NK-92 (cell line): Measurements from ENCODE around the gene LCN12.

ENCODE experiments used
- DNase-seq: peaks from one replicate; lab custom pipeline; 2025; ENCODE audit not compliant: unreplicated experiment; lab: John Stamatoyannopoulos, UW

Gene LCN12, protein sequence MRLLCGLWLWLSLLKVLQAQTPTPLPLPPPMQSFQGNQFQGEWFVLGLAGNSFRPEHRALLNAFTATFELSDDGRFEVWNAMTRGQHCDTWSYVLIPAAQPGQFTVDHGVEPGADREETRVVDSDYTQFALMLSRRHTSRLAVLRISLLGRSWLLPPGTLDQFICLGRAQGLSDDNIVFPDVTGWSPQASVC

DNA sequence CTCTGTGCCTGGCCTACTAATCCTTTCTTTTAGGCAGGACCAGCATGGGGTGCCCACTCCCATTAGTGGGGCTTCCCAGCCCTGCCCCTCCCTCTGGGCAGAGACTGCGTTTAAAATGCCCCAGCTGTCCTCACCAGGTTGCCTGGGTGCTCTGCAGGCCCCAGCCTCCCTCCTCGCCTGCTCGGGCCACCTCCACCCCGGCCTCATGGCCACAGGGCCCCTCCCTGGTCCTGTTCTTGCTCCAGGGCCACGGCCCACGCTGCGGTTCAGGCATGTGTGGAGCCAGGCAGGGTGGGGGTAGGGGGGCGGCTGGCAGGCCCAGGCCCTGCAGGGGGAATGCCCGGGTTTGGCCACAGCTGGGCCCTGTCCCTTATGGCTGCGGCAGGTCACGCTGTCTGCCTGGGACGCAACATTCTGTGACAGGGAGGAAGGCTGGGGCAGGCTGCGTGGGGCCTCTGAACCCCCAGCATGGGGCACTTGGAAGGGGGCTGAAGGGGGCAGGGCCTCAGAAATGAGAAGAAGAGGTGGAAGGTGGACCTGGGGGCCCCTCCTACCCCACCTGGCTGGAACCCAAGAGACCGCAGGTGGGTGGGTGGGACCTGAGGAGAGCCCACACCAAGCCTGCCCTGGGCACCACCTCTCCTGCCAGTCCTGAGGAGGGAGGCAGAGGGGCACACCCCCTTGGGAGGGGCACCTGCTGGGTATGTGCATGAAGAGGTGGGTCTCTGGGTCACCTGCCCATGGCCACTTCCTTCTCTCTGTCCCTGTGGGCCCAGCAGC, at the start of gene LCN12:
LCN12 (plus strand) TSS at position 733 of the 780 bp plus-strand sequence. CDS start 55 bp downstream, outside the sequence.
- no peak for DNase-seq

DNA sequence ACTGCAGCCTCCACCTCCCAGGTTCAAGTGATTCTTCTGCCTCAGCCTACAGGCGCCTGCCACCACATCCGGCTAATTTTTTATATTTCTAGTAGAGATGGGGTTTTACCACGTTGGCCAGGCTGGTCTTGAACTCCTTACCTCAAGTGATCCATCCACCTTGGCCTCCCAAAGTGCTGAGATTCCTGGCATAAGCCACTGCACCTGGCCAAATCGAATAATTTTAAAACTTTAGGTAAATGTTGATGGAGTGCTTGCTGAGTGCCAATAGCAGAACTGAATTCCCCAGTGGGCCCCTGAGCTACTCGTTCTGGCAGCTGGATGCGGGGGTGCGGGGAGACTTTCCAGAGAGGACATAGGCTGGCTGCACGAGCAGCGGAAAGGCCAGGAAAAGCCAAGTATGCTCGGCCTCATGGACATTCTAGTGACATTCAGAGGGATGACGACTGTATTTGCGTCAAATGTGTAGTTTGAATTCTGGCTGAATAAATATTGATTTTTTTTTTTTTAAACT, 49.0 kb upstream of the LCN12 start:
- no peak for DNase-seq

DNA sequence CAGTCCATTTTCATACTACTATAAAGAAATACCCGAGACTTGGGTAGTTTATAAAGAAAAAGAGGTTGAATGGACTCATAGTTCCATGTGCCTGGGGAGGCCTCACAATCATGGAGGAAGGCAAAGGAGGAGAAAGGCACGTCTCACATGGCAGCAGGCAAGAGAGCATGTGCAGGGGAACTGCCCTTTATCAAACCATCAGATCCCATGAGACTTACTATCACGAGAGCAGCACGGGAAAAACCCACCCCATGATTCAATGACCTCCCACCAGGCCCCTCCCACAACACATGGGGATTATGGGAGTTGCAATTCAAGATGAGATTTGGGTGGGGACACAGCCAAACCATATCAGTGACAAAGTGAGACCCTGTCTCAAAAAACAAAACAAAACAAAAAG, 45.8 kb upstream of the LCN12 start:
- DNase-seq, result no peak

DNA sequence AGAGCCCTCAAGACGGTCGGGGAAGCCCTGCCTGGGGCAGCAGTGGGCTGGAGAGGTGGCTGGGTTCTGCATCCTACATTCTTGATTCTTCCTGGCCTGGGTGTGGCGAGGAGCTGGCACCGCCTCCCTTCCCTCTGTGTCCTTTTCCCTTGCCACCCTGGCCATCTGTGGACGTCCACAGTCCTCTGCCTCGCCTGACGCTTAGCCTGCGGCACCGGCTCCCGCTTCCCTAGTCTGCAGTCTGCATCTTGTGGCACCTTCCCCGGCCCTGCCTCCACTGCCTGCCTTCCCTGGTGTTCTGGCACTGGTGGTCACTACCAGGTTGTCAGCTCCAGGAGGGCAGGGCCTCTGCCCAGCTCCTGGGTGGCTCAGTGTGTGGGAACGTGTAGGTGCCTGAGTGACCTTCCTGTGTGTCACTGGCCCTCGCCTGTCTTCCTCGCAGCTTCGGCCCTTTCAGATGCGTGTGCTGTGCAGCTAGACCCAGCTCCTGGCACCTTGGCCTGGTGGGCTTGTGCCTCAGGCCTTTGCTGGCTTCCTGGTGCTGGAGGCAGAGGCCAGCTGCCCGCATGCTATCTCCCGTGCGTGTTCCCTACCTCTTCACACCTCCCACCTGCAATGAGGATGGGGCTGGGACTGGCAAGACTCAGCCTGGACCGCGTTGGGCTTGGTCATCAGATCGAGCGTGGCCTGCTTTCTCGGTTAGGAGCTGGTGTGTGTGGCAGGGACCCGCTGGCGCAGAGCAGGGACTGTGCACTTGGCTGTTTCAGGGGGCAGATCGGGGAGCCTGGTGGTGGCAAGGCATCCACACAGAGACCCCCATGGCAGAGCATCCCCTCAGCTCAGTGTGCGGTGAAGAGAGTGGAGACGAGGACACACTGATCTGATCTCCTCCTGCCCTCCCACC, 44.8 kb upstream of the LCN12 start:
- DNase-seq, result no peak

DNA sequence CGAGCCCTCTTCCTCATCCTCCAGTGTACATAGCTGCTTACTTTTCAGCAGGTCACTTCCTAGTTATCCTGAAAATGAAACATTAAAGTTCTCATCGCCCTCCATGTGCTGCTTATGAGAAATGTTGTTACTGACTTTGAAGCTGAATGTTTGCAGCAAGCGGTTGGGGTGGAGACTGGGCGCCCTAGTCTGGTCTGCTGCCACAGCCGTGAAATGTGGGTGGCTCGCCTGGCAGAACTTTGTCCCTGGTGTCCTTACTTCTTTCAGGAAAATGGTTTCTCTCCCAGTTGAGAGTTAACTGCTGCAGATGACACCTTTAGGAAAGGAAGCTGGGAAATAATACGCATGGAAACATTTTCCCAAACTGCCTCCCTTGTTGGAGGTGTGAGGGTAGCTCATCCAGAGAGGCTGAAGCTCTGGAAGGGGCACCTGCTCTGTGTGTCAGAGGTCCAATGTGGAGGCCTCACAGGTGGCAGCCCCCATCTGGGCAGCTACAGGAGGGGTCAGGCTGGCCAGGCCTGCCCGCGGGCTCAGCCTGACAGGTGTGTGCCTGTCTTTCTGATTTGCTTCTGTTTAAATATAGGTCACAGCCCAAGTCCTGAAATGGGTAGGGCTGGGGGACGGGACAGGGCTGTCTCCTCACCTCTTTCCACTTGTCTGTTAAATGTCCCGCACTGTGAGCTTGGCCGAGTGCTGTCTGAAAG, 41.7 kb upstream of the LCN12 start:
- DNase-seq, result no peak

DNA sequence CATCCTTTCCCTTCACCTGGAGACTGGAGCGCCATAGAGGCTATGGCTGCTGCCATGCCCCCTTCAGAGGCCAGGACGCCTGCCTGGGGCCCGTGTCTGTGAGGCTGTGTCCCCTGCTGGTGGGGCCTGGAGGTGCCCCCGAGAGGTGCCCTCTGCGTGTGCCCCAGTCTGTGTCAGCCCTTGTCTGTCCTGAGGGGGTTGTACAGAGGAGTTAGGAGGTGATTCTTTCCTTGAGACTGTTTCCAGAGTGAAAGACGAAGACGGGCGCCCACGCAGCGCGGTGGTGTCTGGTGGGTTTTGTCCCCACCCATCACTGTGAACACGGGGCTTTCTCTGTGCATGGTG, 41.2 kb upstream of the LCN12 start:
- no peak for DNase-seq

DNA sequence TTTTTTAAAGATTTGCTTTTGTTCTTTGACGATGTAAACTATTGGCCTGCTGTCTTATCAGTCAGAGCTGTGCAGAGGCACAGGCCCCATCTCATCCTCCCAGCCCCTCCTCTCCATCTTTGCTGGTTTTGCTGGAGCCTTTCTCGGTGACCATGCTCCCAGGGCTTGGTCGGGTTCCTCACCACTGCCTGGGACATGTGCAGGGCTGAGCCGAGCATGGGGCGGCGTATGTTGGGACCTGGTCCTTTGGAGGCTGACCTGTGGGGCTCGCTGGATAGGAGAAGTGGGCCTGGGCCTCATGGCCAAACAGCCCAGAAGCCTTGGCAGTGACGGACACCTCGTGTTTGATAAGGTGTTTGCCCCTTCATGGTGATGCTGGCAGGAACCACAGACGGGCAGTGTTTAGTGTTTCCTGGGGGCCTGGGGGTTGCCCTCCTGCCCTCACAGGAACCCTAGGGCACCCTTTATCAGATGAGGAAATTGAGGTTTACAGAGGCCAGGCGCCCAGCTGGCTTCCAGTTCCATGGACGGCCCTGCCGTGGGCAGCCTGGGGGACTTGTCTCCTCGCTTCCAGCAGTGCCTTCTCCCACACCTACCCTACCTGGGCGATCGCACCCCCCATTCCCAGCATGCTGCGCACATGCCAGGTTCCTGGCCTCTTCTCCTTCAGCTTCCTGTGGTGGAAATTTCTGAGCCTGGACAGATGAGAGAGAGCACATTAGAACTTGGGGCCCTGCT, 38.2 kb upstream of the LCN12 start:
- no peak for DNase-seq

DNA sequence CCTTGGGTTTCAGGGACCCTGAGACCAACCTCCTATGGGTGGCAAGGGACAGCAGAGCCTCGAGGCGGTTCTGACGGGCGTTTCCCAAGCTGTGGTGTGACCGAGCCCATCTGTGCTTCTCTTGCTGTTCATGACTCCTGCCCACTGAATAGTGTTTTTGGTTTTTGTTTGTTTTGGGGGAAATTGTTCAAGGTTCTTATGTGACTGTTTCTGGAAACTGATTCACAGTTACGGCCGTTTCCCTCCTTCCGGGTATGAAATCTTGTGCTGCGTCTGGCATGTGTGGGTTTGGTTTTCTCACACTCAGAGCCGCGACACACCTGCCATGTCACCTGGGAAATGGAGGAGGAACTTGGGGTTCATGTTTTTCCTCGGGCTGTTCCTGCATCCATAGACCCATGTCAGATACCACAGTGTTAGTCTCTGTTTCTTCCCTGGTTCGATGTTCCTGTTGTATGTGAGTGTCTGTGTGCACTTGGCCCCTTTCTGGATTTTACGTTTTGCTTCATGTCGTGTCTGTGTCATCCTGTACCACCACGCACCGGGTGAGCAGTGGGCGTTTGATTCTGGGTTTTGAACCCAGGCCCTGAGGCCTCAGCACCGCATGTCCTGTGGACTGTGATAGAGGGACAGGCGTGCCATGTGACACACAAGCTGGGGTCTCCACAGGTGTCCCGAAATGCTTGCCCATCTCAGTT, 36.3 kb upstream of the LCN12 start:
- DNase-seq, result no peak

DNA sequence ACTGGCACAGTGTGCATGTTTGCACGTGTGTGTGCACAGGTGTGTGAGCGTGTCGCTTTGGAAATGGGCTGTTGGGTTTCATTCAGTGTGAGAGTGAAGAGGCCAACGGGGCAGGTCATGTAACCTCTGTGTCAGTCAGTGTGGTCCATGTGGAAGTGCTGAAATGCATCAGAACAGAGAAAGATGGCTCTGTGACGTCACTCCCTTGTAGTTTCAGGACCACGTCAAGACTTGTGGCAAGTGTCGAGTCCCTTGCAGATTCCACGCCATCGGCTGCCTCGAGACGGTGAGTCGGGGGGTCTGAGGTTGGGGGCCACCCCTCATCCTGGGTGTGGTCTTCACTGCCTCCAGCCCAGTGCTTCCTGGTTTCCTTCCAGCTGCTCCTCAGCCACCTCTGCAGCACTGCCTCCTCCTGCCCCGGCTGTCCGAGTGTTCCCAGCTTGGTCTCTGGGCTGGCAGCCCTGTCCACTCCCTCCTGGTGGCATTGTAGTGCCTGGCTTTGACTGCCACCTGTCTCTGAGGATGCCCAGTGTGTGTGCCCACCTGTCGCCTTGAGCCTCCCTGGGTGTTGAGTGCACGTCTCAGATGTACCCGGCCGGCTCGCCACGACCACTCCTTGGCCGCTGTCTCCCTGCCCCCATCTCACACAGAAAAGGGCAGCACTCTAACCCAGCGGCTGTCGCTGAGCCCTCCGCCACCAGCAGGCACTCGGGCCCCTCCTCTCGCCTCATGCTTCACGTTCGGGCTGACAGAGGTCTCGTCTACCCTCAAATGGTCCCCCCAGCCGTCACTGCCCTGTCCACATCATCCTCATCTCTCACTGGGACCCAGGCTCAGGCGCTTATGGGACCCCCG, 35.5 kb upstream of the LCN12 start:
- no peak for DNase-seq

DNA sequence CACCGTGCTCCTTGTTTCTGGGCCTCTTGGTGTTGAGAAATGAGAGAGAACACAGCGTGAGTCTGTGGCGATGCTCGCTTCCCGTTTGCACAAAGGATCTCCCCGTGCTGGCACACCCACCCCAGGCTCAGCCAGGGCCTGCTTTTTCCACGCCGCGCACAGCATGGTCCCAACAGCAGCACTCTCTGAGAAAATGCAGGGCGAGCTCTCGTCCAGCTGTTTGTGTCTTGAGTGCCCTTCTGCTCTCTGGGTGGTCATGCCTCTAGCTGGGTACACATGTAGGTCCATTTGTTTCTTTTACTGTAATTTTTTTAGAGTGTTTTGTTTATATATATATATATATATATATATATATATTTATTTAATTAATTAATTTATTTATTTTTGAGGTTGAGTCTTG, 34.2 kb upstream of the LCN12 start:
- no peak for DNase-seq

DNA sequence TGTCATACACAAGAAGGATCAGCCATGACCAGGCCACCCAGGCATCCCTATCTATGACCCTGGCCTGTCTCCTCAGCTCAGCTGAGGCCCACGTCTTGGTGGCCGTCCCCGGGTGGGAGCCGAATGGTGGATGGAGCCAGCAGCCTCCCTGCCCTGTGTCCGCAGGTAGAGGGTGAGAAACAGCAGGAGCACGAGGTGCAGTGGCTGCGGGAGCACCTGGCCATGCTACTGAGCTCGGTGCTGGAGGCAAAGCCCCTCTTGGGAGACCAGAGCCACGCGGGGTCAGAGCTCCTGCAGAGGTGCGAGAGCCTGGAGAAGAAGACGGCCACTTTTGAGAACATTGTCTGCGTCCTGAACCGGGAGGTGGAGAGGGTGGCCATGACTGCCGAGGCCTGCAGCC, 32.0 kb upstream of the LCN12 start:
- no peak for DNase-seq

DNA sequence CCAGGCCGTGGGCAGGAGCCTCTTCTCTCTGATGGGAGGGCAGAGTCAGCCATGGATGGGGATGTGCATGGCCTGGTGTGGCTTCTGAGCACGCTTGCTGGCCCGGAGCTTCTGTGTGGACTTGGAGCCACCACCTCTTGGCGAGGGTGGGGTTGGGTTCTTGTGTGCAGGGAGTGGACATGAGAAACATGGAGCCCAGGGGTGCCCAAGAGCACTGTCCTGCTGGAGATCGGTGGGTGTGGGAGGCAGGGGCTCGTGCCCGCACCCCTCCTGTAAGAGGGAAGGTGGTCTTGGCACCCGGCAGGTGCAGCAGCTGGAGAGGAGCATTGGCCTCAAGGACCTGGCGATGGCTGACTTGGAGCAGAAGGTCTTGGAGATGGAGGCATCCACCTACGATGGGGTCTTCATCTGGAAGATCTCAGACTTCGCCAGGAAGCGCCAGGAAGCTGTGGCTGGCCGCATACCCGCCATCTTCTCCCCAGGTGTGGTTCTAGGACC, 31.3 kb upstream of the LCN12 start:
- DNase-seq, result no peak

DNA sequence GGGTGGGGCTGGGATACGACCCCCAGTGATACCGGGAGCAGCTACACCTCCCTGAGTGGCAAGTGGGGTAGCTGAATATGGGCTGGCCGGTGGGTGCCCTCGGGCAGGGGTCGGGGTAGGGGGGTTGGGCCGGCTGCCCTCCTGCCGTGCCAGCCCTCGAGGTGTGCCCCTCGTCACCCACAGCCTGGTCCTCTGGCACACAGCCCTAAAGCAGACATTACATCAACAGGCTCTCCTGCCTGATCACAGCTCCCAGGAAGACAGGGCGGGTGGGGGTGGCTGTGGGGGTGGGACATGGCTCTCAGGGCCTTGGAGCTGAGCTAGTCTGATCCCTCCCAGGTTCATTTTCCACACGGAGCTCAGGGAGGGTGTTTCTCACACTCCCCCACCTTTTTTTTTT, 30.8 kb upstream of the LCN12 start:
- DNase-seq, result no peak

DNA sequence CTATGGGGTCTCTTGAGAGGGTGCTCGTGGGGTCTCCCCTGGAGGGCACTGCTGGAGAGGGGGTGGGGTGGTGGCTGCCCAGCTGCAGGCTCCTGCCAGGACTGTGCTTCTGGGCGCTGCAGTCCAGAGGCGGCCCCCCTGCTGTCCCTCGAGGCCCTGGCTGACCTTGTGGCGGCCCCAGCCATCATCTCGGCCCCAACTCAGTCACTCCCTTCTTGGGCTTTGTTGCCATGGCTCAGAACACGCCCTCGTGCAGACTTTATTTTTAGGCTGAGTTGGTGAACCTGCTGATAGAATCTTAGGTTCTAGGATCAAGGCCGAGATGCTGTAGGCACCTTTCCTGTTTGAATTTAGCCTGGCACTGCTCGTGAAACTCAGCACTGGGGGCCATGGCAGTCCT, 30.4 kb upstream of the LCN12 start:
- DNase-seq, result no peak

DNA sequence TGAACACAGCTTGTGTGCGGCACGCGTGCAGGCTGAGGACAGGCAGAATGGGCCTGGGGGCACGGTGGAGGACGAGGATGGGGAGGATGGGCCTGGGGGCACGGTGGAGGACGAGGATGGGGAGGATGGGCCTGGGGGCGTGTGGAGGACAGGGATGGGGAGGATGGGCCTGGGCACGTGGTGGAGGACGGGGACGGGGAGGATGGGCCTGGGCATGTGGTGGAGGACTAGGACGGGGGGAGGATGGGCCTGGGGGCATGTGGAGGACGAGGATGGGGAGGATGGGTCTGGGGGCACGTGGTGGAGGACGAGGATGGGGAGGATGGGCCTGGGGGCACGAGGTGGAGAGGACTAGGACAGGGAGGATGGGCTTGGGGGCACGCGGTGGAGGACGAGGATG, 29.5 kb upstream of the LCN12 start:
- no peak for DNase-seq

DNA sequence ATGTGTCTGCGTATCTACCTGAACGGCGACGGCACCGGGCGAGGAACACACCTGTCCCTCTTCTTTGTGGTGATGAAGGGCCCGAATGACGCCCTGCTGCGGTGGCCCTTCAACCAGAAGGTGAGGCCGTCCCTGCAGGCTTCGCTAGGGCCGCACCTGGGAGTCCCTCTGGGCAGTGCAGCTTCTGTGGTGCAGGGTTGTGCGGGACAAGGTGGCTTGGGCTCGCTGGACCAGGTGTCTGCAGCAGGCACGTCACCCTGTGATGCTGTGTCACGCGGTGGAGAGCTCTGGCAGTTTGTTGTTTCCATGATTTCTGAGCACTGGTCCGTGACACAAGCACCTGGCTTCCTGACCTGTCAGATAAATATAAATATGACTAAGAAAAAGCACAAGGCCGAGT, 28.2 kb upstream of the LCN12 start:
- DNase-seq, result no peak

DNA sequence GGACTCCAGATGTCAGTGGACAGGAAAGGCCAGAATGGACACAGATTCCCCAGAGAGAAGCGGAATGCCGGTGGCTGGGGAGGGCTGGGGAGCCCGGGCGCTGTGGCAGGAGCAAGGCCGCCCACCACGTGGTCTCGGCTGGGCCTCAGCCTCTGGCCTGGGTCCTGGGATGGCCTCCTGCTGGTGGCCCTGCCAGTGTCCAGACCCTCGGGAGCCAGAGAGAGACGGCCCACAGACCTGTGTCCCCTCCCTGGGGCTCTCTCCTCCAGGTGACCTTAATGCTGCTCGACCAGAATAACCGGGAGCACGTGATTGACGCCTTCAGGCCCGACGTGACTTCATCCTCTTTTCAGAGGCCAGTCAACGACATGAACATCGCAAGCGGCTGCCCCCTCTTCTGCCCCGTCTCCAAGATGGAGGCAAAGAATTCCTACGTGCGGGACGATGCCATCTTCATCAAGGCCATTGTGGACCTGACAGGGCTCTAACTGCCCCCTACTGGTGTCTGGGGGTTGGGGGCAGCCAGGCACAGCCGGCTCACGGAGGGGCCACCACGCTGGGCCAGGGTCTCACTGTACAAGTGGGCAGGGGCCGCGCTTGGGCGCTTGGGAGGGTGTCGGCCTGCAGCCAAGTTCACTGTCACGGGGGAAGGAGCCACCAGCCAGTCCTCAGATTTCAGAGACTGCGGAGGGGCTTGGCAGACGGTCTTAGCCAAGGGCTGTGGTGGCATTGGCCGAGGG, 26.5 kb upstream of the LCN12 start:
- no peak for DNase-seq

DNA sequence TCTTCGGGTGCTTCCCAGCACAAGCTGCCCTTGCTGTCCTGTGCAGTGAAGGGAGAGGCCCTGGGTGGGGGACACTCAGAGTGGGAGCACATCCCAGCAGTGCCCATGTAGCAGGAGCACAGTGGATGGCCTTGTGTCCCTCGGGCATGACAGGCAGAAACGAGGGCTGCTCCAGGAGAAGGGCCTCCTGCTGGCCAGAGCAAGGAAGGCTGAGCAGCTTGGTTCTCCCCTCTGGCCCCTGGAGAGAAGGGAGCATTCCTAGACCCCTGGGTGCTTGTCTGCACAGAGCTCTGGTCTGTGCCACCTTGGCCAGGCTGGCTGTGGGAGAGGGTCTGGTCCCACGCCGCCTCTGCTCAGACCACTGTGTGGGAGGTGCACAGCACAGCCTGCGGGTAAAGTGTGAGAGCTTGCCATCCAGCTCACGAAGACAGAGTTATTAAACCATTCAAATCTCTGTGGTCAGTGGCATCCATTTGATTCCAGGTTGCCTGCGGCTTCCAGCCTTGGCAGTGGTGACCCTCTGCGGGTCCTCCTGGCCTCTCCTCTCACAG, 25.8 kb upstream of the LCN12 start:
- DNase-seq, result no peak
